ENCODE data around the gene NME5.

Gene NME5

GRCh38 chr5:138091685-138092084 is 47.5 kb downstream of the NME5 start:
- H2AFZ ChIP-seq (ENCODE audit: low read depth) = no peak overlapping the region
- no peaks in the 10 kb centered on the region for H3K79me2 ChIP-seq (ENCODE audit: insufficient read depth, low read depth)
- no peak overlapping the region for H3K27ac ChIP-seq
- H3K4me2 ChIP-seq = no peak overlapping the region
- no peaks in the 10 kb centered on the region for H3K4me1 ChIP-seq (ENCODE audit: low read depth, poor library complexity, severe bottlenecking)
- TF ChIP-seq, protein P1, sequence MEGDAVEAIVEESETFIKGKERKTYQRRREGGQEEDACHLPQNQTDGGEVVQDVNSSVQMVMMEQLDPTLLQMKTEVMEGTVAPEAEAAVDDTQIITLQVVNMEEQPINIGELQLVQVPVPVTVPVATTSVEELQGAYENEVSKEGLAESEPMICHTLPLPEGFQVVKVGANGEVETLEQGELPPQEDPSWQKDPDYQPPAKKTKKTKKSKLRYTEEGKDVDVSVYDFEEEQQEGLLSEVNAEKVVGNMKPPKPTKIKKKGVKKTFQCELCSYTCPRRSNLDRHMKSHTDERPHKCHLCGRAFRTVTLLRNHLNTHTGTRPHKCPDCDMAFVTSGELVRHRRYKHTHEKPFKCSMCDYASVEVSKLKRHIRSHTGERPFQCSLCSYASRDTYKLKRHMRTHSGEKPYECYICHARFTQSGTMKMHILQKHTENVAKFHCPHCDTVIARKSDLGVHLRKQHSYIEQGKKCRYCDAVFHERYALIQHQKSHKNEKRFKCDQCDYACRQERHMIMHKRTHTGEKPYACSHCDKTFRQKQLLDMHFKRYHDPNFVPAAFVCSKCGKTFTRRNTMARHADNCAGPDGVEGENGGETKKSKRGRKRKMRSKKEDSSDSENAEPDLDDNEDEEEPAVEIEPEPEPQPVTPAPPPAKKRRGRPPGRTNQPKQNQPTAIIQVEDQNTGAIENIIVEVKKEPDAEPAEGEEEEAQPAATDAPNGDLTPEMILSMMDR (conservative IDR thresholded peaks at IDR 0.05; ENCODE audit: low read depth, low read length) = no peak
- H3K9ac ChIP-seq = no peak overlapping the region
- no peak overlapping the region for H3K4me3 ChIP-seq (IDR thresholded peaks at IDR 0.05; ENCODE audit: insufficient read depth, low read depth, low read length)
- no peaks in the 10 kb centered on the region for H4K20me1 ChIP-seq (ENCODE audit: insufficient read depth)
- H3K36me3 ChIP-seq (ENCODE audit: insufficient read depth) = no peaks in the 10 kb centered on the region
- H3K27me3 ChIP-seq (ENCODE audit: insufficient read depth, low read depth) = no peaks in the 10 kb centered on the region

- Histone ChIP-seq H3K27me3 (ENCODE audit: insufficient read depth, low read depth) (no peaks in the 10 kb centered on the region), H3K36me3 (ENCODE audit: insufficient read depth) (no peaks in the 10 kb centered on the region), H2AFZ (ENCODE audit: low read depth) (no peak within 1 kb of the TSS), H4K20me1 (ENCODE audit: insufficient read depth) (no peaks in the 10 kb centered on the region), H3K4me3 (IDR thresholded peaks at IDR 0.05; ENCODE audit: insufficient read depth, low read depth, low read length) (no peak within 1 kb of the TSS), H3K9ac (no peak within 1 kb of the TSS), H3K4me2 (no peak within 1 kb of the TSS), H3K4me1 (ENCODE audit: low read depth, poor library complexity, severe bottlenecking) (peaks cover 7% of the 10 kb centered on the region), H3K27ac (no peak within 1 kb of the TSS), H3K79me2 (ENCODE audit: insufficient read depth, low read depth) (no peaks in the 10 kb centered on the region)
- TF ChIP-seq, protein P1 (conservative IDR thresholded peaks at IDR 0.05; ENCODE audit: low read depth, low read length) = no peak
Measured at GRCh38 chr5:138083702-138084101, 55.5 kb downstream of the NME5 start, which contains the start of gene WNT8A. WNT8A (plus strand) TSS chr5:138084033; CDS start chr5:138084128, 95 bp downstream.

DNA sequence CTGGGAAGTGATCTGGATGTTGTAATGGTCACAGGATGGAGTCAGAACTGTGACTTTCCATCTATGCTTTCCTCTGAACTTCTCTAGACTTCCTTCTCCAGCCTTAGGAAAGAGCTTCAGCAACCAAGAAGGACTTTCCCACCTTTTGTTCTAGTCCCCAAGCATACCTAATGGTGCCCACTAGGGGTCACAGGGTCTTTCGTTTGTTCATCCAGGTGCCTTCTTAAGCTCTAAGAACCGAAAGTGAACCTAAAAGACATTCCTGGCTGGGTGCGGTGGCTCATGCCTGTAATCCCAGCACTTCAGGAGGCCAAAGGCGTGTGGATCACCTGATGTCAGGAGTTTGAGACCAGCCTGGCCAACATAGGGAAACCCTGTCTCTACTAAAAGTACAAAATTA is 57.2 kb downstream of the NME5 start:
- no peaks in the 10 kb centered on the region for H3K27me3 ChIP-seq (ENCODE audit: insufficient read depth, low read depth)
- H3K79me2 ChIP-seq (ENCODE audit: insufficient read depth, low read depth) = no peaks in the 10 kb centered on the region
- no peak overlapping the region for H3K4me2 ChIP-seq
- no peaks in the 10 kb centered on the region for H3K36me3 ChIP-seq (ENCODE audit: insufficient read depth)
- peaks cover 7% of the 10 kb centered on the region for H3K4me1 ChIP-seq (ENCODE audit: low read depth, poor library complexity, severe bottlenecking)
- no peaks in the 10 kb centered on the region for H4K20me1 ChIP-seq (ENCODE audit: insufficient read depth)
- TF ChIP-seq, protein P1 (conservative IDR thresholded peaks at IDR 0.05; ENCODE audit: low read depth, low read length) = no peak
- no peak overlapping the region for H2AFZ ChIP-seq (ENCODE audit: low read depth)
- no peak overlapping the region for H3K4me3 ChIP-seq (IDR thresholded peaks at IDR 0.05; ENCODE audit: insufficient read depth, low read depth, low read length)
- no peak overlapping the region for H3K27ac ChIP-seq
- H3K9ac ChIP-seq = no peak overlapping the region

GRCh38 chr5:138078006-138078643 is 61.1 kb downstream of the NME5 start:
- Histone ChIP-seq H3K27me3 (ENCODE audit: insufficient read depth, low read depth) (no peaks in the 10 kb centered on the region), H2AFZ (ENCODE audit: low read depth) (no peak overlapping the region), H3K9ac (no peak overlapping the region), H3K36me3 (ENCODE audit: insufficient read depth) (no peaks in the 10 kb centered on the region), H4K20me1 (ENCODE audit: insufficient read depth) (no peaks in the 10 kb centered on the region), H3K4me1 (ENCODE audit: low read depth, poor library complexity, severe bottlenecking) (peaks cover 7% of the 10 kb centered on the region), H3K27ac (no peak overlapping the region), H3K4me2 (no peak overlapping the region), H3K4me3 (IDR thresholded peaks at IDR 0.05; ENCODE audit: insufficient read depth, low read depth, low read length) (no peak overlapping the region), H3K79me2 (ENCODE audit: insufficient read depth, low read depth) (no peaks in the 10 kb centered on the region)
- TF ChIP-seq, protein P1 (conservative IDR thresholded peaks at IDR 0.05; ENCODE audit: low read depth, low read length) = no peak

Measured in KMS-11 (cell line).